Activated CD4-positive, alpha-beta T cell treated with anti-CD3 and anti-CD28 coated beads for 48 hours (primary cell): ENCODE measurements around the gene NLGN1.
"Not testable (repeated sequence)": the region's sequence is repeated elsewhere in the genome, so short reads cannot be mapped to it uniquely, and the experiment has no call there.

Experiments
- DNase-seq: peaks from one replicate; pipeline ENCODE4 v3.0.0-alpha.2; 2020

Gene NLGN1

DNA sequence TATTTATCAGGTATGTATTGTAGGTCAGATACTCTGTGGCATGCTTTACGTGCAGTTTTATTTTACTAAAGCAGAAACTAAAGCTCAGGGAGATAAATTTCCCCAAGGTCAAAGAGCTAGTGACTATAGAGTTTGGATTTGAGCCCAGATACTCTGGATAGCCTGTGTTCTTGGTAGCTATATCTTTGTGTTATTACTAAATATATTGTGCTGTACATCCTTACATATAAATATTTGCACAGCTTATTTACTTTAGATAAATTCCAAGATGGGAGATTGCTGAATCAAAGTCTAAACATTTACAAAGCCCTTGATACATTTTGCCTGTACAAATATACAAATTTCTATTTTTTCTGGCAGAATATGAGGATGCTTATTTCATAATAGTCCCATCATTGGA, 800.7 kb downstream of the NLGN1 start:
- DNase-seq, result no peak

DNA sequence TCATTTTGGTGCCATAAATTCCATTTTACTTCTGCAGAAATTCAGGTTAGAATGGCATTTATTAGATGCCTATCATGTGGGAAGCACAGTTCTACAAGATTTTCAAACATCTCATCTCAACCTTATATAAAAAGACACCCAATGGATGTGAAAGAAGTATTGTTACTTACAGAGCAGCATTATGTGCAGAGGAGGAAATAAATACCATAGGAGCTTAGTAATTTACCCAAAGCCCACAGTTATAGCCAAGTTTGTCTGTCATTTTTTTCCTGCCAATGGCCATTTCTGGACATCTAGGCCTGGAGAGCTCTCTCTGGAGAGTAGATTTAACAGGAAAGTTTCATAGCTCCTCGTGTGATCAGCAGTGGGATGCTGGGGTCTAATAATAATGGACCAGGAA, 802.2 kb downstream of the NLGN1 start:
- DNase-seq, result no peak

DNA sequence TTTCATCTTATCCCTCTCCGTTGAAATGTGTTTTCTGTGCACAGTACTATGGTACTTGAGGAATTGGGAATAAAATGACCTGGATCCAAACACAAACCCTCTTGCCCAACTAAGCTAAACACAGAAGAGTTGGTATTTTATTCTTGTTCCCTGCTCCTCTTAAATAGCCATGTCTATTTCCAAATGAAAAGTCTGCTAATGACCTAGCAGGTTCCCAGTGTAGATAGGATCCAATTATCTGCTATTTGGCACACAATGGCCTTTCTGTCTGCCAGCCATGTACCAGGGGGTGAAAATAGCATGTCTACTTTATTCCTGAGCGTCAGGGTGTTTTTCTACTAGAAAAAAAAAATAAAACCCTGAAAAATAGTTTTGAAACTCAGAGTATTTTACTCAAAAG, 804.6 kb downstream of the NLGN1 start:
- DNase-seq, result no peak

DNA sequence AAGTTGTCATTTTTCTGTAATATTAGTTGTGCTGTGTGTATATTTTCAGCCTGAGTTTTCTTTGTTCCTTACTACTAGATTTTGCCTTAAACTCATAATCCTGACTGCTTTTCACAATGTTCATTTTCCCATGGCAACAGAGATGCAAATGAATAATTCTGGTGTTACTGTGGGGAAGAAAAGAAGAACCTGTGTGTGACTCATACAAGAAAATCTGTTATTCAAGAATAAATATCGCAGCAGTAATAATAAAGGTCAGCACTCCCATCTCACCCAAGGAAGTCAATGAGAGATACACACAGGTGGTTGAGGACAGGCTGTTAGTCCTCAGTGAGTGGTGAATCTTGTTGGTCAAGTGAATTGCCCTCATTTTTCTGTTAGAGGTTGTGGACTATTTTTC, 805.0 kb downstream of the NLGN1 start:
- no peak for DNase-seq

DNA sequence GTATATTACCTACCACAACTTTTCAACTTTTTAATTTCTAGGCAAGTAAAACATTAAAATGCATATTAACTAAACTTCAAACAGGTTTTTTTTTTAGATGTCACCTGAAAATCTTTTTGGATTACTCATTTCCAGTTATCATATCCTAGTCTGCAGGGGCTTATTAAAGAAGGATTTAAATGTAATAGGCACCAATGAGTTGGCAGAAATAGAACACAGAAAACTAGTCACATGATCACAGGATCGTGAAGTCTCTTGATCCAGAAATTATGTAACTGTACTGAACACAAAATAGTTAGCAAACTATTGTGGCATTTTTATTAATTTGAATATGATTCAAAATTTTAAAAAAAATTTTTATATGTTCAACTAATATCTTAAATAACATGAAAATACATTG, 807.2 kb downstream of the NLGN1 start:
- DNase-seq, result no peak

DNA sequence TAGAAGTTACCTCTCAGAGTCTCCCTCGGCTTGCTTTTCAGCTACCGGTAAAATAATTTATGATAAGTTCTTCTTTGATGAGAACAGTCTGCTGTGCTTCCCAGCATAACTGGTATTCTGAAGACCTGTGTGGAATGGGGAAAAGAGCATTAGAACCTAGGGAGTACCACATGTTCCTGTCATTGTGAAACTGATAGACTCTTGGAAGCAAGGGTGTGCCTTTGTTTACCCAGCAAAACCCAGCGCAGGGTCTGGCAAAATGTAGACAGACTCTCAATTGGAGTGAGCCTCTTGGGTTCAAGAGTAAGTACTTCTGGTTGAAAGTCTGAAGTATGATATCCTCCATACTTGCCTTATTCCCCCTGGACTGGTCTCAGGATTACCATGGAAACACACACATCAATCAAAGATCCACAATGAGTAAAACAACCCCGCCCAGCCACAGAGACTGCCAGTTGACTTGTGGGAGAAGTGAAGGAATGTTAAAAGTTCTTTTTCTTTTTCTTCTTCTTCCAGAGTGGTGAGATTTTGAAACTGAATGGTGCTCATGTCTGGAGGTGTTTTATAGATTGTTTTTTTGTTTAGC, 809.2 kb downstream of the NLGN1 start:
- no peak for DNase-seq

DNA sequence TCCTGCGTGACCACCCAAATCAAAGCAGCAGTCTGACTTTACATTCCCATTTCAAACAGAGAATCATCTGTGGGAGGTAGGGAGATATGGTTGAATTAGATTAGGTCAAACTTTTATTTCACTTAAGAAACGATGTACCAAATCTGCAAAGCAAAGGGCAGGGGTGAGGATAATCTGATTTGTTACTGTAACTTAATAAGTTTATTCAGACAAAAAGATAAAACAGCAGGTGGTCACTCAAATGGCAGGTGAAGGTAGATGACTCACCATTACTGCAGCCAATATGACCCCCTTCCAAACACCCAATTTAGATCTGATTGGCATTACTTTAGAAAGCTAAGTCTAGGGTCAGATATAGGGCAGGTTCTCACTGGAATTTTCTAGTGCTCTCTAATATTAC, 810.6 kb downstream of the NLGN1 start:
- no peak for DNase-seq

DNA sequence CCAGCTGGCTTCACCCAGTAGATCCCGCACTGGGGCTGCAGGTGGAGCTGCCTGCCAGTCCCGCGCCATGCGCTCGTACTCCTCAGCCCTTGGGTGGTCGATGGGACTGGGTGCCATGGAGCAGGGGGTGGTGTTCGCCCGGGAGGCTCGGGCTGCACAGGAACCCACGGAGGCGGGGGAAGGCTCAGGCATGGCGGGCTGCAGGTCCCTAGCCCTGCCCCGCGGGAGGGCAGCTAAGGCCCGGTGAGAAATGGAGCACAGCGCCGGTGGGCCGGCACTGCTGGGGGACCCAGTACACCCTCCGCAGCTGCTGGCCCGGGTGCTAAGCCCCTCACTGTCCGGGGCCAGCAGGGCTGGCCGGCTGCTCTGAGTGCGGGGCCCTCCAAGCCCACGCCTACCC, 814.4 kb downstream of the NLGN1 start:
- not testable (repeated sequence) for DNase-seq

DNA sequence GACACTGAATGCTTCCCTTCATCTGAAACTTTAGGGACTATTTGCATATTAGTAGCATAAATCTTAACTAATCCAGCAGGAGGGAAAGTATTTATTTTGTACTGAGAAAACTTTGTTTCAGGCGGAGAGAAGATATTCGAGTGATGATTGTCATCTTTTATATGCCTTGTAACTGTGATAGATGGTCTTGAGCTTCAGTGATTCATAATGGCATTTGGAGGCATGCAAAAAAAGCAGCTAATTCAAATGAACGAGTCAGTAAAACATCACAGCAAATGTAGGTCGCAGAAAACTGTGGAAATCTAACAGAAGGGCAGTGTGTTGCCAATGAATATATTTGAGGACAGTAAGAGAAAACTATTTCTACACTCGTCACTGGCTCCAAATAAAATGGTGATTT, 817.9 kb downstream of the NLGN1 start:
- DNase-seq, result no peak

DNA sequence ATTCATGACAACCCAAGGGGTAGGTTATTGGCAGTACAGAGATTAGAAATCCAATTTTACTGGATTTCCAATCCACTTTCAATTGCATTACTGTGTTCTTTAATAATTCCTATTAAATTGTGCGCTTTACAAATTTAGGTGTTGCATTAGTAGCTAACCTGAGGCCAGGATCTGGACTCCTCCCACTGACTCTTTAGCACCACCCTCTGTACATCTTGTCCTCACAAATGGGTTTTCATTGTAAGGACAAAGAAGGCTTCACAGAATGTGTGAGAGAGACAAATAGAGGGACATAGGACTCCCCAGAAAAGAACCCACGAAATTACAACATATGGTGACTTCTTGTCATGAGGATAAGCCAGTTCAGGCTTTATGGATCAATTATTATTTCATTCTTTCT, 818.5 kb downstream of the NLGN1 start:
- no peak for DNase-seq

DNA sequence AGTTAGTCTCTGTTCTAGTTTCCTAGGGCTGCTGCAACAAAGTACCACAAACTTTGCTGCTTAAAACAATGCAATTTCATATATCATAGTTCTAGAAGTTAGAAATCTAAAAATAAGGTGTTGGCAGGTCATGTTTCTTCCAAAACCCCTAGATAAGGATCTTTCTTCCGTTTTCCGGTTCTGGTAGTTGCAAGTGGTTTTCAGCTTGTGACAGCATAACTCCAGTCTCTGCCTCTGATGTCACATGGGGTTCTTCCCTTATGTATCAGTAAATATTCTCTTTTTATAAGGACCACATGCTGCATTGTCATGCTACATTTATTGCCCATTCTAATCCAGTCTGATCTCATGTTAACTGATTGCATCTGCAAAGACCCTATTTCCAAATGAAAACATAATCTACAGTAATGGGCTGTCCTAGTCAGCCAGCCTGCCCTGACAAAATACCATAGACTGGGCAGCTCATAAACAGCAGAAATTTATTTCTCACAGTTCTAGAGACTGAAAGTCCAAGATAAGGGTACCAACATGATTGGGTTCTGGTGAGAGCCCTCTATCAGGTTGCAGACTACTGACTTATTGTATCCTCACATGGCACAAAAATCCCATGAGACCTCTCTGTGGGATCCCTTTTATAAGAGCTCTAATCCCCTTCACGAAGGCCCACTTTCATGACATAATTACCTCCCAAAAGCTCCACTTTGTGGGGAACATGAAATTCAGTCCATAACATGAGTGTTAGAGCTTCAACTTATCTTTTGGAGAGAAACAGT, 819.6 kb downstream of the NLGN1 start:
- DNase-seq, result no peak

DNA sequence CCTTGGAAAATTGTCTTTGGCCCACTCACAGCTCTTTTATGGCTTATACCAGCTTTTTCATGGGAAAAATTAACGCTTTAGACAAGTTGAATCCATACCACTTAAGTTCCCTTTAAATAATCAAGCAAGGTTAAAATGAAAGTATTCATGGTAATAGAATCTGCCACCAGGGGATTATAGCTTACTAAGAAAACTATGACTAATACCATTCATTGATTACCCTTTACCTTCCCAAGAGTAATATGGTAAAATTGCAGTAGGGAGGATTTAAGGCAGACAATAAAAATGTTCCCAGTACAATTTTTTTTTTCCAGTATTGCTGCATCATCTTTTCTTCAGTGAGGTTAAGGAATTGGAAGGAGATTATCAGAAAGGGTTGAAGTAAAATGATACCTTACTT, 820.5 kb downstream of the NLGN1 start:
- DNase-seq, result no peak

DNA sequence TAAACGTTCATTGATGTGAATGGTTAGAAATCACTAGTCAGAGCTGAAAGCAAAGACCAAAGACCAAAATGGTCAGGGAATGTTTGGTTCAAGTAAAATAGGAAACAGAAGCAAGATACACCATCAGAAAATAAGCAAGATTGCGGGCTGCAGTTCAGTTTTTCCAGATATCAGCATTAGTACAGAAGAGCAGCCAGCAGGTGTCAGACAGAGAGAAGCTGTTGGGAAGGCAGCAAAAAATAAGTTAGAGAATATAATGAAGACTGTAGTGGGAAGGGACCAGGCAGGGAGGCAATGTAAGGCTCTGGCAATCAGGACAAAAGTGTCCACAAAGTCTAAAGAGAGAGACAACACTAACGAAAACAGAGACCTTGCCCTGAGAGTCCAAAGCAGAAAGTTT, 822.2 kb downstream of the NLGN1 start:
- no peak for DNase-seq

DNA sequence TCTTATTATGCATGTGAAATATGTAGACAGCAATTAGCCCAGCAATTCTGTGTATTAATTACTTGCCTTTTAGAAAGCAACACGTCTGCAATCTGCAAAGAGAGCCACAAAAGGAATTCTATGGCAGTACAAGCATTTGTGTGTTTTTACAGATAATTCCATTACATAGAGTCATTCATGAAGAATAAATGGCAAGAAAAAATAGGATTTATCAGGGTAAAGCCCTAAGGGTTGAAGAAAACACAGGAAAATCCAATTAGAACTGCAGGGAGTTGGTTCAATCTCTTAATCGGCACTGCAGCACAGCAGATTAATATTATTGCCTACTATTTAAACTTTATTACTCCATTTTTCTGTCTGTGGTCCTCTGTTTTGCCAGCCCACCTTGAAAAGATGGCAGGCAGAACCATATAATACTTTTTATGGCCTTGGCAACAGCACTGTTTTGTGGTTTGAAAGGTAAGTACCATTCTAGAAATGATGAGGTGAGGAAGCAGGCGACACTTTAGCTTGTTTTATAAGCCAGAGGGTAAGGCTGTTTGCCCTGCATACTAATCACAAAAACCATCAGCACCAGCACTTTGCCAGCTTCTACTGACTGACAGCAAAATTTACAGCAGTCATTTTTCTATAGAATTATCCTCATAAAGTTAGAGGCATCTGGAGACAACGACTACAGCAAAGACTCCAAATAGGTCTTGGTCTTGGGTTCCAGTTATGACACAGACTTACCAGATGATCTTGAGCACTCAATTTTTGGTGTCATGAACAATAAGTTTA, 823.4 kb downstream of the NLGN1 start:
- DNase-seq, result no peak

DNA sequence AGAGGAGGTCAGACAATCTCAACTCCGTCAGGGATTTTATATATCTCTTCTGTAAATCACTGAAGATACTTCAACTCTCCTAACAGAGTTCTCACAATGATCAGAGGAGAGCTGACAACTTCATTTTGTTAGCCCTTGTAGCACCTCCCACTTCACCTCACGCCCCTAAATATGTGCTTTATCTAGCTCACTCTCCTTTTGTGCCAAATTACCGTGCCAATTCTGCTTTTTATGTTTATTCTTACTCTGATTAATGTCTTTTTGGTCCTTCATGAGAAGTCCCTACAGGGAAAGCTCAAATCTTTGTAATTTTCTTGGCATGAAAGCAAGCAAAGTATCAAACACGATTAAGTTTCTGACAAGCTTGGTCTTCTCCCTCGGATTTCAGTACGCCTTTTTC, 825.5 kb downstream of the NLGN1 start:
- DNase-seq, result no peak

DNA sequence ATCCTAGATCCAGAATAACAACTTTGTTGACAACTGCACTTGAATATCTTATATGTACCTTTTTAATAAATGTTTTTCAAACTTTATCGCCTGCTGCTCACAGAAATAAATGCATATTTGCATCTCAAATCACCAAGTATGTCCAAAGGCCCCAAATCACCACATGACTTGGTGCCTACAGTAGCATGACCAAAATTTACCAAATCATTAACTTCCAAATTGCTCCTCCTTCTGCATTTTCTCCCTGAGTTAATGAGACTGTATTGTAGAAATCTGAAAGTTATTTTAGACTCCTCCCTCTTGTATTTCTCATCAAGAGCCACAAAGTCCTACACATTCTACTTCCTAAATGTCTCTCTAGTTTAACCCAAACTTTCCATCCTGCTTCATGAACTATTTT, 826.1 kb downstream of the NLGN1 start:
- no peak for DNase-seq

DNA sequence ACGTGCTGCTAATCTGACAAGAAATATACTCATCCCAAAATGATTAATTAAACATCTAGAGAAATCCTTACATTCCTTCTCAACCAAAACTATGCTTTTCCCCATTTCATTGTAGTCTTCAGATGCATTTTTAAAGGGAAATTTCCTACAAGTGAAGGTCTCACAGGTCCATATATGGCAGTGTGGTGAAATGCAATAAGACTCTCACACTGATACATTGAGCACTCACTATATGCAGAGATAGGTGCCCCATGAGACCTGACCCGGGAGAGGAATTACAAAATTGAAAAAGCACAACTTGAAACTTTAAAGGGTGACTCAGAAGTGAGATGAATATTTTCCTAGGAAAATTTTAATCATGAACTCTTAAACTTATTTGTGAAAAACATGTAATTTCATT, 832.4 kb downstream of the NLGN1 start:
- no peak for DNase-seq

DNA sequence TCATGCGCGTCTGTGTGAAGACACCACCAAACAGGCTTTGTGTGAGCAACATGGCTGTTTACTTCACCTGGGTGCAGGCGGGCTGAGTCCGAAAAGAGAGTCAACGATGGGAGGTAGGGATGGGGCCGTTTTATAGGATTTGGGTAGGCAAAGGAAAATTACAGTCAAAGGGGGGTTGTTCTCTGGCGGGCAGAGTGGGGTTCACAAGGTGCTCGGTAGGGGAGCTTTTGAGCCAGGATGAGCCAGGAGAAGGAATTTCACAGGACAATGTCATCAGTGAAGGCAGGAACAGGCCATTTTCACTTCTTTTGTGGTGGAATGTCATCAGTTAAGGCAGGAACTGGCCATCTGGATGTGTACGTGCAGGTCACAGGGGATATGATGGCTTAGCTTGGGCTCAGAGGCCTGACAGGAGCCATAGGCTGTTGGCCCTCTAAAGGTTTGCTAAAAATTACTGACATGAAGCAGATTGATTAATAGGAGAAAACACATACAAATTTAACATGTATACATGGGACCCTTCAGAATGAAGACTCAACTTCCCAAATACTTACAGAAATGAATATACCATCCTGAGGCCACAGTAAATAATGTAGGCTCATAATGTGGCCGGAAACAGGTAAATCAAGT, 834.6 kb downstream of the NLGN1 start:
- not testable (repeated sequence) for DNase-seq

DNA sequence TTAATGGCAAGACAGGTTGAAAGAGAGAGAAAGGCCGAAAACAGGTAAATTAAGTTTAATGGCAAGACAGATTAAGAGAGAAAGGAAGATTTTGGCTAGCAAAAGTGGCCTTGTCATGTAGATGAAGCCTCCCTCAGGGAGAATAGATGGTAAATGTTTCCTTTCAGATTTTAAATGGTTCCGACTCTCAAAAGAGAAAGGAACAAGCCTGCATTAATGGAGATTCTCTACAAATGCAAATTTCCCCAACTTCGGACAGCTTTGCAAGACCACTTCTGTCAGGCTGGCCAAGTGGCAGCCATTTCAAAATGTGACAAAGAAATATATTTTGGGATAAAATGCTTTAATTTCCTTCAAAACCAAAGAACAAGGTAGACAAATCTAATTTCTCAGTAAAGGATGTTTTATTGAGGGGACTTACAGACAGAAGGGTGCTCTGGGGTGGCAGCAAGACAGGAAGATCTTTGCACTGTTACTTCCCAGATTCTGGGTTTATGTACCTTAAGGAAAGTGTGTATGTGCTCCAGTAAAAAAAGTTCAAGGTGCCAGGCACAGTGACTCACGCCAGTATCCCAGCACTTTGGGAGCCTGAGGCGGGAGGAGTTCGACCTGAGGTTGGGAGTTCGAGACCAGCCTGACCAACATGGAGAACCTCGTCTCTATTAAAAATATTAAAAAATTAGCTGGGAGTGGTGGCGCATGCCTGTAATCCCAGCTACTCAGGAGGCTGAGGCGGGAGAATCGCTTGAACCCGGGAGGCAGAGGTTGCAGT, 835.3 kb downstream of the NLGN1 start:
- DNase-seq, result no peak

DNA sequence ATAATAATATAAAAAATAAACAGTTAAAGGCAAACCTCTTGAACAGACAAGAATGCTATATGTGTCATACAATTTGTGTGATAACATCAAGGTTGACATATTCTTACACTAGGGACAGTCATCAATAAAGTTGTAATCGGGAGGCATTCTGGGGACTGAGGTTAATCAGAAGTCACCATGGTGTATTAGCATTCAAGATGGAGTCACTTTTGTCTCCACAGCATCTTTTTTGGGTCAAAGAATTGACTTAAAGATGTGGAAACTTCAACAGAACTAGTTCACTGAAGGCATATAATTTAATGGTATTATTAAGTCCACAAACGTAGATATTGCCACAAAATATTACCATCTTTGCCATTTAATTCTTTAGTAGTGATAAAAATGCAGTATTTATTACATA, 836.0 kb downstream of the NLGN1 start:
- no peak for DNase-seq

DNA sequence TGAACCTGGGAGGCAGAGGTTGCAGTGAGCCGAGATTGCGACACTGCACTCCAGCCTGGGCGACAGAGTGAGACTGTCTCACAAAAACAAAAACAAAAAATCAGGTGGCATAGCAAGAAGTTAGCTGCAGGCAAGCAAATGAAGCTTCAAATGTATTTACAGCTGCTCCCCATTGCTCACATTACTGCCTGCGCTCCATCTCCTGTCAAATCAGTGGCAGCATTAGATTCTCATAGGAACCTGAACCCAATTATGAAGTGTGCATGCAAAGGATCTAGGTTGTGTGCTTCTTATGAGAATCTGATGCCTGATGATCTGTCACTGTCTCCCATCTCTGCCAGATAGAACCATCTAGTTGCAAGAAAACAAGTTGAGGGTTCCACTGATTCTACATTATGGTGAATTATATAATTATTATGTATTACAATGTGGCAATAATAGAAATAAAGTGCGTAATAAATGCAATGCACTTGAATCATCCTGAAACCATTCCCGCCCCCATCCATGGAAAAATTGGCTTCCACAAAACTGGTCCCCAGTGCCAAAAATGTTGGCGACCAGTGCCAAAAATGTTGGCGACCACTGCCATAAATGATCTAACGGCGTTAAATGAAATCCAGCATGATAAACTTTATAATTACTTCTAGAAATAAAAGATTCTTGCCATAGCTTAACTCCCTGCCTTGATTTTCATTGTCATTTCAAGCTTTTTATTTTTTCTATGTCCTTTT, 844.9 kb downstream of the NLGN1 start:
- DNase-seq, result no peak

DNA sequence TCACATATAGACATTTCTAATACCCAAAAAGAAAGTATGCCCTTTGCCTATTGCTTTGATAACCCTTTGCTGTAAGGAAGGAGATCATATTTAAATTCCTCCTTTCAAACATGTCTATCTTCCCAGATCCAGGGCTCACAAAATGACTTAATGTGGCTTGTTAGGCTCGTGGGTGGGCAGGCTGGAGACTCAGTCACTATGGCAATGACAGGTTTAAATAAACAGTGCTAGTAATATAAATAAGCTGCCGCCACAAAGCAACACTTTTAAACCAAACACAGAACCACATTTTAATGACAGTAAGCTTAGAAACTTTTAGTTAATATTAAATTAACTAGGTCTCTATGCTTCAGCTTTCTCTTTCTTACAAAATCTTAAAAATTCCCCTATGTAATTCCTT, 845.6 kb downstream of the NLGN1 start:
- DNase-seq, result no peak
